ENCODE results near the gene MTNR1B. TPM values are rescaled to one million over a fixed set of nuclear protein-coding genes. Genes with fewer than 3 reads are reported as not detected.

The MTNR1B gene
- total and polyA plus RNA-seq, 4 experiments from 2014 or later, result not detected

GRCh38 chr11:93000511-93001476 lies 31.3 kb downstream of the MTNR1B start:
- Histone ChIP-seq H3K36me3 (ENCODE audit: insufficient read depth, low read length) (no peaks in the 10 kb centered on the region), H3K9me3 (ENCODE audit: control insufficient read depth in 1 of 2, low read length in 2 of 2) (no peaks in the 10 kb centered on the region), H3K27me3 (ENCODE audit: insufficient read depth, low read length) (no peaks in the 10 kb centered on the region), H3K4me3 (ENCODE audit: low read length in 2 of 2) (no peak overlapping the region), H3K27ac (ENCODE audit: low read depth, low read length) (no peak overlapping the region), H3K4me1 (ENCODE audit: insufficient read depth, low read length) (no peaks in the 10 kb centered on the region)
- Mint-ChIP-seq H3K9me3 (peaks cover 0 to 10% (median 3%) of the 10 kb centered on the region in 8 donors), H3K4me1 (no peaks in the 10 kb centered on the region), H3K4me3 (no peak overlapping the region), H3K27ac (no peak overlapping the region), H3K36me3 (no peaks in the 10 kb centered on the region), H3K27me3 (no peaks in the 10 kb centered on the region)
- no peak for DNase-seq
- intact Hi-C loops (cut with micrococcal nuclease), result no loop called here
- POLR2A ChIA-PET (ENCODE audit: partially characterized antibody), result no interaction called here
- CTCF ChIA-PET (ENCODE audit: partially characterized antibody), result interaction anchor here (0.7 kb wide), 1 partner anchor 543 kb away, joined by 3 read pairs; no protein-coding TSS in a partner anchor

GRCh38 chr11:93001806-93002205 lies 32.4 kb downstream of the MTNR1B start:
- no peaks in the 10 kb centered on the region for H3K9me3 ChIP-seq (ENCODE audit: control insufficient read depth in 1 of 2, low read length in 2 of 2)
- CTCF ChIA-PET (ENCODE audit: partially characterized antibody), result interaction anchor here (0.7 kb wide), 1 partner anchor 542 kb away, joined by 3 read pairs; no protein-coding TSS in a partner anchor
- no peak overlapping the region for H3K27ac ChIP-seq (ENCODE audit: low read depth, low read length)
- intact Hi-C loops (cut with micrococcal nuclease), result no loop called here
- H3K27me3 ChIP-seq (ENCODE audit: insufficient read depth, low read length), result no peaks in the 10 kb centered on the region
- no peaks in the 10 kb centered on the region for H3K27me3 Mint-ChIP-seq
- no peak overlapping the region for H3K4me3 ChIP-seq (ENCODE audit: low read length in 2 of 2)
- H3K4me3 Mint-ChIP-seq, result no peak overlapping the region
- POLR2A ChIA-PET (ENCODE audit: partially characterized antibody), result no interaction called here
- H3K36me3 Mint-ChIP-seq, result no peaks in the 10 kb centered on the region
- H3K36me3 ChIP-seq (ENCODE audit: insufficient read depth, low read length), result no peaks in the 10 kb centered on the region
- DNase-seq, result no peak
- peaks cover 0 to 15% (median 6%) of the 10 kb centered on the region in 8 donors for H3K9me3 Mint-ChIP-seq
- H3K4me1 ChIP-seq (ENCODE audit: insufficient read depth, low read length), result no peaks in the 10 kb centered on the region
- H3K4me1 Mint-ChIP-seq, result no peaks in the 10 kb centered on the region
- H3K27ac Mint-ChIP-seq, result no peak overlapping the region

GRCh38 chr11:93002380-93002779 lies 32.9 kb downstream of the MTNR1B start:
- H3K36me3 ChIP-seq (ENCODE audit: insufficient read depth, low read length), result no peaks in the 10 kb centered on the region
- Mint-ChIP-seq H3K36me3 (no peaks in the 10 kb centered on the region), H3K27ac (no peak overlapping the region), H3K4me3 (no peak overlapping the region), H3K27me3 (no peaks in the 10 kb centered on the region), H3K9me3 (peaks cover 0 to 15% (median 6%) of the 10 kb centered on the region in 8 donors), H3K4me1 (no peaks in the 10 kb centered on the region)
- DNase-seq, result no peak
- ChIA-PET POLR2A (ENCODE audit: partially characterized antibody) (no interaction called here), CTCF (ENCODE audit: partially characterized antibody) (no interaction called here)
- intact Hi-C loops (cut with micrococcal nuclease), result no loop called here
- H3K27me3 ChIP-seq (ENCODE audit: insufficient read depth, low read length), result no peaks in the 10 kb centered on the region
- no peak overlapping the region for H3K27ac ChIP-seq (ENCODE audit: low read depth, low read length)
- no peaks in the 10 kb centered on the region for H3K4me1 ChIP-seq (ENCODE audit: insufficient read depth, low read length)
- H3K9me3 ChIP-seq (ENCODE audit: control insufficient read depth in 1 of 2, low read length in 2 of 2), result no peaks in the 10 kb centered on the region
- H3K4me3 ChIP-seq (ENCODE audit: low read length in 2 of 2), result no peak overlapping the region

GRCh38 chr11:93005239-93005638 lies 35.8 kb downstream of the MTNR1B start:
- Histone ChIP-seq H3K9me3 (ENCODE audit: control insufficient read depth in 1 of 2, low read length in 2 of 2) (no peaks in the 10 kb centered on the region), H3K27me3 (ENCODE audit: insufficient read depth, low read length) (no peaks in the 10 kb centered on the region), H3K4me1 (ENCODE audit: insufficient read depth, low read length) (no peaks in the 10 kb centered on the region), H3K4me3 (ENCODE audit: low read length in 2 of 2) (no peak overlapping the region), H3K27ac (ENCODE audit: low read depth, low read length) (no peak overlapping the region), H3K36me3 (ENCODE audit: insufficient read depth, low read length) (no peaks in the 10 kb centered on the region)
- H3K27ac Mint-ChIP-seq, result no peak overlapping the region
- peaks cover 0 to 18% (median 8%) of the 10 kb centered on the region in 8 donors for H3K9me3 Mint-ChIP-seq
- H3K27me3 Mint-ChIP-seq, result no peaks in the 10 kb centered on the region
- peaks cover 0 to 3% of the 10 kb centered on the region in 2 donors for H3K36me3 Mint-ChIP-seq
- ChIA-PET POLR2A (ENCODE audit: partially characterized antibody) (no interaction called here), CTCF (ENCODE audit: partially characterized antibody) (no interaction called here)
- intact Hi-C loops (cut with micrococcal nuclease), result no loop called here
- no peak overlapping the region for H3K4me3 Mint-ChIP-seq
- no peaks in the 10 kb centered on the region for H3K4me1 Mint-ChIP-seq
- DNase-seq, result no peak

GRCh38 chr11:93013646-93014045 lies 44.2 kb downstream of the MTNR1B start:
- H3K36me3 Mint-ChIP-seq, result no peaks in the 10 kb centered on the region
- peaks cover 0 to 2% of the 10 kb centered on the region in 2 donors for H3K27me3 Mint-ChIP-seq
- no peaks in the 10 kb centered on the region for H3K4me1 ChIP-seq (ENCODE audit: insufficient read depth, low read length)
- DNase-seq, result no peak
- H3K27ac ChIP-seq (ENCODE audit: low read depth, low read length), result no peak overlapping the region
- ChIA-PET POLR2A (ENCODE audit: partially characterized antibody) (no interaction called here), CTCF (ENCODE audit: partially characterized antibody) (no interaction called here)
- no peaks in the 10 kb centered on the region for H3K36me3 ChIP-seq (ENCODE audit: insufficient read depth, low read length)
- H3K4me1 Mint-ChIP-seq, result peaks cover 0 to 2% (median 0%) of the 10 kb centered on the region in 4 donors
- no peaks in the 10 kb centered on the region for H3K27me3 ChIP-seq (ENCODE audit: insufficient read depth, low read length)
- no peak overlapping the region for H3K4me3 ChIP-seq (ENCODE audit: low read length in 2 of 2)
- no peak overlapping the region for H3K4me3 Mint-ChIP-seq
- H3K9me3 ChIP-seq (ENCODE audit: control insufficient read depth in 1 of 2, low read length in 2 of 2), result no peaks in the 10 kb centered on the region
- intact Hi-C loops (cut with micrococcal nuclease), result no loop called here
- no peak overlapping the region for H3K27ac Mint-ChIP-seq
- H3K9me3 Mint-ChIP-seq, result peaks cover 0 to 7% (median 2%) of the 10 kb centered on the region in 8 donors

GRCh38 chr11:93016595-93016994 lies 47.1 kb downstream of the MTNR1B start:
- no peak overlapping the region for H3K4me3 Mint-ChIP-seq
- intact Hi-C loops (cut with micrococcal nuclease), result no loop called here
- no peak for DNase-seq
- ChIA-PET CTCF (ENCODE audit: partially characterized antibody) (no interaction called here), POLR2A (ENCODE audit: partially characterized antibody) (no interaction called here)
- H3K9me3 Mint-ChIP-seq, result peaks cover 0 to 8% (median 2%) of the 10 kb centered on the region in 8 donors
- no peak overlapping the region for H3K27ac Mint-ChIP-seq
- H3K4me1 ChIP-seq (ENCODE audit: insufficient read depth, low read length), result no peaks in the 10 kb centered on the region
- peaks cover 1 to 3% of the 10 kb centered on the region in 2 donors for H3K27me3 Mint-ChIP-seq
- H3K36me3 Mint-ChIP-seq, result no peaks in the 10 kb centered on the region
- H3K27ac ChIP-seq (ENCODE audit: low read depth, low read length), result no peak overlapping the region
- H3K27me3 ChIP-seq (ENCODE audit: insufficient read depth, low read length), result no peaks in the 10 kb centered on the region
- no peaks in the 10 kb centered on the region for H3K9me3 ChIP-seq (ENCODE audit: control insufficient read depth in 1 of 2, low read length in 2 of 2)
- H3K36me3 ChIP-seq (ENCODE audit: insufficient read depth, low read length), result no peaks in the 10 kb centered on the region
- no peaks in the 10 kb centered on the region for H3K4me1 Mint-ChIP-seq
- no peak overlapping the region for H3K4me3 ChIP-seq (ENCODE audit: low read length in 2 of 2)

- H3K4me1 ChIP-seq (ENCODE audit: insufficient read depth, low read length), result no peaks in the 10 kb centered on the region
- peaks cover 0 to 8% (median 2%) of the 10 kb centered on the region in 8 donors for H3K9me3 Mint-ChIP-seq
- H3K36me3 ChIP-seq (ENCODE audit: insufficient read depth, low read length), result no peaks in the 10 kb centered on the region
- H3K27ac ChIP-seq (ENCODE audit: low read depth, low read length), result no peak overlapping the region
- H3K4me3 Mint-ChIP-seq, result no peak overlapping the region
- H3K27me3 ChIP-seq (ENCODE audit: insufficient read depth, low read length), result no peaks in the 10 kb centered on the region
- H3K9me3 ChIP-seq (ENCODE audit: control insufficient read depth in 1 of 2, low read length in 2 of 2), result no peaks in the 10 kb centered on the region
- CTCF ChIA-PET (ENCODE audit: partially characterized antibody), result no interaction called here
- no peaks in the 10 kb centered on the region for H3K4me1 Mint-ChIP-seq
- intact Hi-C loops (cut with micrococcal nuclease), result no loop called here
- DNase-seq, result no peak
- H3K36me3 Mint-ChIP-seq, result no peaks in the 10 kb centered on the region
- H3K27ac Mint-ChIP-seq, result no peak overlapping the region
- peaks cover 1 to 3% of the 10 kb centered on the region in 2 donors for H3K27me3 Mint-ChIP-seq
- H3K4me3 ChIP-seq (ENCODE audit: low read length in 2 of 2), result no peak overlapping the region
- POLR2A ChIA-PET (ENCODE audit: partially characterized antibody), result no interaction called here
These were observed 48.6 kb downstream of the MTNR1B start for GRCh38 chr11:93017821-93018690.

Measured in CD4-positive, alpha-beta memory T cell (primary cell).